K562 (cell line): ENCODE measurements around the gene TMEM138. TPM values are rescaled to one million over a fixed set of nuclear protein-coding genes. Genes with fewer than 3 reads are reported as not detected.

ENCODE experiments used
- ATAC-seq: fragments of 200-7000 bp; cut with Tn5 transposase; 3 replicates; pipeline ENCODE4 v1.9.1; 2020; ENCODE audit warnings: moderate library complexity
- Bru-seq: library from RNA; stranded (reverse); fragments of 400-500 nt; gene quantifications from one replicate; lab custom pipeline; 2021; lab: Mats Ljungman, UMichigan
- BruChase-seq, 2 experiments: library from RNA; stranded (reverse); fragments of 400-500 nt; gene quantifications; one replicate each; lab custom pipeline; 2021; lab: Mats Ljungman, UMichigan
- BruUV-seq: library from RNA; stranded (reverse); fragments of 400-500 nt; replicated peaks from 2 replicates; lab custom pipeline; 2021; lab: Mats Ljungman, UMichigan
- CTCF ChIA-PET: fragments of 300-600 bp; formaldehyde crosslinking; extraction: SDS; loops from one replicate; lab custom pipeline; 2021; ENCODE audit warnings: low intra/inter-chr PET ratio; lab: Yijun Ruan, JAX
- POLR2A ChIA-PET: fragments of 300-600, 350-650 bp; sonication (Branson Sonifier 250); formaldehyde crosslinking; extraction: SDS; loops from one replicate; lab custom pipeline; 2021; ENCODE audit warnings: antibody characterized with exemption, inconsistent platforms; lab: Yijun Ruan, JAX
- DNase-seq, 4 experiments: peaks; one replicate each; pipeline versions ENCODE4 v3.0.0 to v3.0.0-alpha.2; 2011 to 2018; ENCODE audit warnings: low spot score in 3 of 4, mixed read lengths in 3 of 4; ENCODE audit errors: extremely low read depth in 1 of 4
- FAIRE-seq: peaks from 2 replicates; lab custom pipeline; 2011; peaks lifted over from hg19 to GRCh38; lab: Jason Lieb, UNC
- H2AFZ ChIP-seq: 2 replicates; pipeline ENCODE4 v1.6.0; 2011; ENCODE audit warnings: low read depth, low read length, control low read depth, inconsistent platforms
- H3K27ac ChIP-seq: fragments of 200-600 bp; 3 replicates; pipeline ENCODE4 v1.8.0; 2011; ENCODE audit warnings: low read depth, mild to moderate bottlenecking, control low read depth, inconsistent platforms, low read length, moderate library complexity, mixed read lengths; ENCODE audit errors: extremely low read depth
- H3K27me3 ChIP-seq, 2 experiments: fragments of 300-600 bp in 1 of 2; 2 replicates in 1 of 2; 3 replicates in 1 of 2; pipeline versions ENCODE4 v1.6.0 to v1.8.0; 2011; ENCODE audit warnings: inconsistent platforms in 2 of 2, low read length in 2 of 2, mild to moderate bottlenecking in 1 of 2, mixed read lengths in 1 of 2, moderate library complexity in 1 of 2; ENCODE audit not compliant: control insufficient read depth in 2 of 2, insufficient read depth in 2 of 2
- H3K36me3 ChIP-seq: fragments of 300-600 bp; 3 replicates; pipeline ENCODE4 v1.8.0; 2011; ENCODE audit warnings: mild to moderate bottlenecking, low read length, inconsistent platforms; ENCODE audit not compliant: control insufficient read depth, insufficient read depth
- H3K4me1 ChIP-seq, 2 experiments: fragments of 200-600 bp in 1 of 2; replicated peaks in 1 of 2; 2 replicates in 1 of 2; 3 replicates in 1 of 2; pipeline versions ENCODE4 v1.5.1 to v1.8.0; 2011; ENCODE audit warnings: inconsistent platforms in 2 of 2, low read length in 2 of 2, mild to moderate bottlenecking in 1 of 2, mixed read lengths in 1 of 2, moderate library complexity in 1 of 2; ENCODE audit not compliant: control insufficient read depth in 2 of 2, insufficient read depth in 2 of 2
- H3K4me2 ChIP-seq: 2 replicates; pipeline ENCODE4 v1.6.1; 2011; ENCODE audit warnings: low read length, control low read depth, inconsistent platforms, mixed read lengths; ENCODE audit not compliant: insufficient read depth
- H3K4me3 ChIP-seq: fragments of 200-600 bp; sonication (generic), shearing (Covaris generic); 2 replicates; pipeline ENCODE4 v1.5.1; 2016; ENCODE audit warnings: control low read depth, inconsistent platforms
- H3K79me2 ChIP-seq: fragments of 200-600 bp; 3 replicates; pipeline ENCODE4 v1.8.0; 2011; ENCODE audit warnings: low read length, inconsistent platforms; ENCODE audit not compliant: control insufficient read depth, insufficient read depth
- H3K9ac ChIP-seq, 2 experiments: 2 replicates each; pipeline versions ENCODE4 v1.6.0 to v1.6.1; 2011; ENCODE audit warnings: low read depth in 2 of 2, low read length in 2 of 2, control low read depth in 1 of 2, inconsistent platforms in 1 of 2, mild to moderate bottlenecking in 1 of 2, mixed read lengths in 1 of 2; ENCODE audit not compliant: insufficient read depth in 1 of 2
- H3K9me1 ChIP-seq: one replicate; pipeline ENCODE4 v1.6.0; 2011; ENCODE audit warnings: inconsistent platforms, mild to moderate bottlenecking, low read length, moderate library complexity; ENCODE audit not compliant: control insufficient read depth, insufficient read depth
- H3K9me3 ChIP-seq: replicated peaks from 2 replicates; pipeline ENCODE4 v1.5.1; 2011; ENCODE audit warnings: low read depth, low read length, inconsistent platforms; ENCODE audit not compliant: control insufficient read depth, insufficient read depth
- H4K20me1 ChIP-seq: replicated peaks from 2 replicates; pipeline ENCODE4 v1.6.1; 2011; ENCODE audit warnings: low read length, inconsistent platforms, mixed read lengths; ENCODE audit not compliant: control insufficient read depth, insufficient read depth
- CBFB ChIP-seq: sonication (generic); formaldehyde crosslinking; IDR thresholded peaks from 2 replicates; pipeline ENCODE4 v1.4.0; 2020; ENCODE audit warnings: mild to moderate bottlenecking, missing genetic modification reagents
- CHD2 ChIP-seq: IDR thresholded peaks from 2 replicates; pipeline ENCODE4 v1.6.1; 2011; ENCODE audit warnings: low read depth, low read length
- CTBP1 ChIP-seq: fragments of 450-650 bp; IDR thresholded peaks from 2 replicates; pipeline ENCODE4 v1.6.1; 2016; ENCODE audit warnings: borderline replicate concordance
- GABPB1 ChIP-seq: sonication (generic); formaldehyde crosslinking; IDR thresholded peaks from 2 replicates; pipeline ENCODE4 v1.8.0; 2022; ENCODE audit warnings: mild to moderate bottlenecking, missing genetic modification reagents
- HDAC8 ChIP-seq: fragments of 450-650 bp; IDR thresholded peaks from 2 replicates; pipeline ENCODE4 v1.6.1; 2016; ENCODE audit warnings: mild to moderate bottlenecking, missing genetic modification characterization, moderate library complexity, missing compliant biosample characterization
- JUND ChIP-seq, 2 experiments: IDR thresholded peaks; 2 replicates in 1 of 2; 3 replicates in 1 of 2; pipeline ENCODE4 v1.6.1; 2011; ENCODE audit warnings: borderline replicate concordance in 2 of 2, low read depth in 2 of 2, low read length in 2 of 2, improper control_type of control experiment in 1 of 2, missing biosample characterization in 1 of 2, missing genetic modification characterization in 1 of 2, missing genetic modification reagents in 1 of 2
- L3MBTL2 ChIP-seq: fragments of 450-650 bp; IDR thresholded peaks from 2 replicates; pipeline ENCODE4 v1.6.1; 2016; ENCODE audit warnings: mild to moderate bottlenecking, moderate library complexity
- POLR2AphosphoS5 ChIP-seq: IDR thresholded peaks from 2 replicates; pipeline ENCODE4 v1.6.1; 2011; ENCODE audit warnings: mild to moderate bottlenecking, low read depth, low read length, moderate library complexity; ENCODE audit not compliant: control insufficient read depth, insufficient read depth
- POLR2H ChIP-seq: IDR thresholded peaks from 2 replicates; pipeline ENCODE4 v1.6.1; 2016; ENCODE audit warnings: missing genetic modification characterization, low read depth, mild to moderate bottlenecking, control low read depth, missing compliant biosample characterization, moderate library complexity
- SMARCA5 ChIP-seq: fragments of 450-650 bp; IDR thresholded peaks from 2 replicates; pipeline ENCODE4 v1.6.1; 2016
- TEAD1 ChIP-seq, 2 experiments: fragments of 450-650 bp in 1 of 2; sonication (generic) in 1 of 2; formaldehyde crosslinking; IDR thresholded peaks; 2 replicates each; pipeline versions ENCODE4 v1.4.0 to v1.8.0; 2020 to 2022; ENCODE audit warnings: mild to moderate bottlenecking in 2 of 2, missing genetic modification reagents in 1 of 2
- WGBS: fragments of 100-300 bp; shearing (Covaris generic); methylation state at CpG from one replicate; pipeline ENCODE4 v1.1.6; 2016; ENCODE audit warnings: low coverage, mixed read lengths; ENCODE audit not compliant: insufficient coverage; ENCODE audit errors: missing lambda C conversion rate; 5-methylcytosine and 5-hydroxymethylcytosine counted together
- in situ Hi-C: fragments of 300-500 bp; cut with MboI; formaldehyde crosslinking; loops from 4 replicates; pipeline ENCODE4 v1.15.0; 2018; ENCODE audit warnings: inconsistent platforms, mixed read lengths
- intact Hi-C: fragments of 100-400 bp; cut with micrococcal nuclease; formaldehyde crosslinking; loops from 2 replicates; pipeline ENCODE4 v1.14.2; 2022
- long read RNA-seq, 3 experiments: library from polyadenylated mRNA in 2 of 3; library from RNA in 1 of 3; unstranded in 2 of 3; stranded (forward) in 1 of 3; transcript quantifications; one replicate each; pipeline ENCODE4 v2.0.0, GENCODE V29; 2019 to 2022
- polyA minus RNA-seq, 3 experiments: library from RNA; depleted of rRNA, polyadenylated mRNA; stranded (reverse); fragments of >200 nt; gene quantifications; 2 replicates each; pipeline ENCODE4 v1.2.3, GENCODE V29; 2011
- polyA plus RNA-seq, 8 experiments: library from polyadenylated mRNA; depleted of rRNA in 4 of 8; stranded (reverse) in 5 of 8; unstranded in 3 of 8; fragments of >200 nt; fragmentation: Nextera tagmentation in 2 of 8; fragmentation: Illumina TruSeq in 1 of 8; extraction: Ambion mirVana in 2 of 8; extraction: Trizol in 1 of 8; gene quantifications; 2 replicates each; pipeline versions ENCODE4 v1.2.1 to v1.2.3, GENCODE V29; 2011 to 2014; ENCODE audit warnings: inconsistent platforms in 1 of 8, missing spikeins in 1 of 8
- total RNA-seq, 7 experiments: library from RNA; depleted of rRNA in 6 of 7; stranded (reverse); fragments of >200 nt in 6 of 7; fragmentation: Illumina TruSeq in 2 of 7; extraction: Trizol in 2 of 7; gene quantifications; 2 replicates each; pipeline versions ENCODE4 v1.2.1 to v1.2.3, GENCODE V29; 2011 to 2021; ENCODE audit warnings: low replicate concordance in 1 of 7
- TF ChIP-seq, protein P1 (sequence below): IDR thresholded peaks from 2 replicates; pipeline ENCODE4 v1.6.1; 2014; ENCODE audit warnings: antibody characterized with exemption

TMEM138 gene
- 261 and 425 TPM in 2 replicates for total RNA-seq (2011; cell fraction: chromatin; rRNA removed; ENCODE audit: low replicate concordance)
- 218 and 247 TPM in 2 replicates for total RNA-seq (2011; cell fraction: nucleolus; rRNA removed)
- total RNA-seq (2011; cell fraction: nucleoplasm; rRNA removed): 293 and 351 TPM in 2 replicates
- total RNA-seq (2014; rRNA removed) (23.2 and 26.4 TPM in 2 replicates), total RNA-seq (2014; rRNA removed; fragmentation: Illumina TruSeq; extraction: Trizol) (55.8 and 58.0 TPM in 2 replicates), total RNA-seq (2015; rRNA removed; fragmentation: Illumina TruSeq; extraction: Trizol) (63.1 and 63.3 TPM in 2 replicates), total RNA-seq (2021) (56.2 and 70.1 TPM in 2 replicates), polyA plus RNA-seq (2011; rRNA removed) (150 and 168 TPM in 2 replicates), polyA plus RNA-seq (2014; fragmentation: Illumina TruSeq; extraction: Trizol) (102 and 109 TPM in 2 replicates), polyA plus RNA-seq (2014; fragmentation: Nextera tagmentation; extraction: Ambion mirVana) (100 to 1,000 TPM; 127 to 146 TPM), polyA plus RNA-seq (2014; rRNA removed) (62.7 and 86.7 TPM in 2 replicates), polyA minus RNA-seq (2011; rRNA and poly(A)+ RNA removed) (81.9 and 101 TPM in 2 replicates), Bru-seq, nascent RNA (percentile 95 among the genes with signal in this experiment), BruChase-seq, experiment 1, labeled RNA remaining after a 2-hour chase (percentile 86 among the genes with signal in this experiment), BruChase-seq, experiment 2, labeled RNA remaining after a 6-hour chase (percentile 87 among the genes with signal in this experiment)
- 109 and 130 TPM in 2 replicates for polyA plus RNA-seq (2011; cell fraction: cytosol; rRNA removed)
- polyA plus RNA-seq (2011; cell fraction: nucleus; rRNA removed): 205 and 226 TPM in 2 replicates
- 42.4 and 48.0 TPM in 2 replicates for polyA plus RNA-seq (2012)
- polyA minus RNA-seq (2011; cell fraction: cytosol; rRNA and poly(A)+ RNA removed): 14.3 and 21.3 TPM in 2 replicates
- polyA minus RNA-seq (2011; cell fraction: nucleus; rRNA and poly(A)+ RNA removed): 59.1 and 81.3 TPM in 2 replicates
- long read RNA-seq, experiment 1, transcript TMEM138-201 (5 exons, 1,848 nt): major isoform, 50 of 88 reads
- long read RNA-seq, experiment 1, partial matches to known transcripts: 5 of 88 reads
- long read RNA-seq, experiment 1, other reads (novel, unspliced or antisense): 30 of 88 reads
- long read RNA-seq, experiment 2, transcript TMEM138-201 (5 exons, 1,848 nt): major isoform, 13 of 44 reads
- long read RNA-seq, experiment 2, partial matches to known transcripts: 17 of 44 reads
- long read RNA-seq, experiment 2, other reads (novel, unspliced or antisense): 11 of 44 reads
- long read RNA-seq, experiment 3, transcript TMEM138-201 (5 exons, 1,848 nt): major isoform, 35 of 56 reads
- long read RNA-seq, experiment 3, partial matches to known transcripts: 2 of 56 reads
- long read RNA-seq, experiment 3, other reads (novel, unspliced or antisense): 18 of 56 reads

DNA sequence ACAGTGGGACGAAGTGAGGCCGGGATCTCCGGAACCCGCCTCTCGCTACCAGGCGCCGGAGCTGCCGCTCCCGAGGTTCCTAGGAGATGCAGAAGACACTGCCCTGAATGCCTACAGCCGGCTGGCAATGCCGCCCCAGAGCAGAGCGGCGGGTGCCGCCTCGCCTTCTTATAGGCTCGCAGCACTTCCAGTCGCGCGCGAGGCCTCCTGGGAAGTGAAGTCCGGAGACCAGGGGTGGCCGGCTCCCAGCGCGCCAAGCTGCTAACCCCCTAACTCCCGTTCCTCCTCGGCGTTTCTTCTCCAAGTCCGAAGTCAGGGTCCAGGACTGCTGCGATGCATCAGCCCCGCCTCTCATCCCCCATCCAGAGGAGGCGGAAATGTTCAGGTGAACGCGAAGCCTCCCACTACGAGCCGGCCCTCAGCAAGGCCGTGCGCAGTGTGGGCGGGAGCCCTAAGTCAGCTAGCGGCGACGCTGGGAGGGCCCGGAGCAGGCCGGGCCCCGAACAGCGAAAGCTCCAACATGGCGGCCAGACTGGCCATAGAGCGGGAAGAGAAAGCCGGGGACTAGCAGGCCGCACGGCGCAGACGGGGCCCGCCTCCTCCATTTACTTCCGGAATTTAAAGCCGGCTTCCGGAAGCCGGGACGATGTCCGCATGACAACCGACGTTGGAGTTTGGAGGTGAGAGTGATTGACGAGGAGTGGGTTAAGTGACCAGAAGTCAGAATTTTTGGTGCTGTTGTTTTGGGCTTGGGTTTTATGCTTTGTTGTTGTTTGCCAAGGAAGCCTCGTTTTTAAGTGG is at the start of gene TMEM138, which contains the start of gene CYB561A3:
Gene TMEM138, plus strand, starts transcription at position 634 of the 801 bp plus-strand sequence. CDS start 2,017 bp downstream, outside the sequence.
Gene CYB561A3, minus strand, starts transcription at position 142 of the 801 bp plus-strand sequence. CDS start 5,169 bp downstream, outside the sequence.
- in situ Hi-C loops (no loop called here), intact Hi-C loops (loop anchor here (2.0 kb wide), 1 partner anchor 29 kb away; the partner anchor contains the start of genes DDB1 and TKFC)
- ATAC-seq (peak; percentile 94), FAIRE-seq (peak; percentile 78), DNase-seq (peak; percentile 90 to 96 (median 91))
- Histone ChIP-seq H3K36me3 (peaks cover 37% of the 10 kb centered on the region), H4K20me1 (no peaks in the 10 kb centered on the region), H3K9me1 (no peaks in the 10 kb centered on the region), H3K9ac (peak within 1 kb of the TSS; percentile 97 to 99), H3K4me2 (peak within 1 kb of the TSS; percentile 100), H3K27ac (peak within 1 kb of the TSS; percentile 96), H3K9me3 (no peaks in the 10 kb centered on the region), H3K4me3 (peak within 1 kb of the TSS; percentile 67), H3K4me1 (peaks cover 24 to 36% of the 10 kb centered on the region in 2 experiments), H2AFZ (peak within 1 kb of the TSS; percentile 98), H3K27me3 (no peaks in the 10 kb centered on the region), H3K79me2 (peaks cover 64% of the 10 kb centered on the region)
- no TSS peak for BruUV-seq
- under 1% methylated on average over 62 of the region's 63 CpGs for WGBS
- ChIA-PET POLR2A (interaction anchor here (0.5 to 4.6 kb wide), 28 partner anchors 9 to 1230 kb away, joined by 3 to 37 read pairs (median 3); partner anchors contain the start of genes CPSF7, DDB1, SDHAF2 and TKFC), CTCF (no interaction called here)
- 0 out of 2 replicates have a peak, but pooled peaks have one; percentile 52 for TF ChIP-seq CBFB (CRISPR knock-in tag)
- no peak for TF ChIP-seq CHD2
- TF ChIP-seq GABPB1 (CRISPR knock-in tag): peak; percentile 89
- TF ChIP-seq SMARCA5: no peak
- peak; percentile 74 for TF ChIP-seq POLR2H (tag)
- peak in 1 of 2 experiments; percentile 13; a peak in 1 of 4 replicates for TF ChIP-seq TEAD1 (CRISPR knock-in tag; IDR thresholded peaks at IDR 0.05)
- peak; percentile 21; the same call in 1 of the 2 replicates for TF ChIP-seq POLR2AphosphoS5
- TF ChIP-seq, protein P1, sequence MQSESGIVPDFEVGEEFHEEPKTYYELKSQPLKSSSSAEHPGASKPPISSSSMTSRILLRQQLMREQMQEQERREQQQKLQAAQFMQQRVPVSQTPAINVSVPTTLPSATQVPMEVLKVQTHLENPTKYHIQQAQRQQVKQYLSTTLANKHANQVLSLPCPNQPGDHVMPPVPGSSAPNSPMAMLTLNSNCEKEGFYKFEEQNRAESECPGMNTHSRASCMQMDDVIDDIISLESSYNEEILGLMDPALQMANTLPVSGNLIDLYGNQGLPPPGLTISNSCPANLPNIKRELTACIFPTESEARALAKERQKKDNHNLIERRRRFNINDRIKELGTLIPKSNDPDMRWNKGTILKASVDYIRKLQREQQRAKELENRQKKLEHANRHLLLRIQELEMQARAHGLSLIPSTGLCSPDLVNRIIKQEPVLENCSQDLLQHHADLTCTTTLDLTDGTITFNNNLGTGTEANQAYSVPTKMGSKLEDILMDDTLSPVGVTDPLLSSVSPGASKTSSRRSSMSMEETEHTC: 0 out of 2 replicates have a peak, but pooled peaks have one; percentile 23
- TF ChIP-seq HDAC8 (tag): 0 out of 2 replicates have a peak, but pooled peaks have one; percentile 30
- TF ChIP-seq CTBP1: peak; percentile 68
- peak; percentile 32 for TF ChIP-seq JUND (IDR thresholded peaks at IDR 0.05; ENCODE audit: borderline replicate concordance, low read depth, low read length)
- TF ChIP-seq JUND (tag; IDR thresholded peaks at IDR 0.05; ENCODE audit: borderline replicate concordance, low read depth, low read length): peak; percentile 11; the same call in 1 of the 3 replicates
- TF ChIP-seq L3MBTL2: peak; percentile 97
